Right ventricle myocardium inferior (tissue), 1 donor: ENCODE measurements around the gene NCKAP1. TPM values are rescaled to one million over a fixed set of nuclear protein-coding genes. Genes with fewer than 3 reads are reported as not detected.
"Not testable (repeated sequence)": the region's sequence is repeated elsewhere in the genome, so short reads cannot be mapped to it uniquely, and the experiment has no call there.

Experiments used
- ATAC-seq: fragments of 200-7000 bp; cut with Tn5 transposase; one replicate; pipeline ENCODE4 v1.9.1; 2020; ENCODE audit warnings: mild to moderate bottlenecking, moderate library complexity
- DNase-seq: peaks from one replicate; pipeline ENCODE4 v3.0.0; 2021; ENCODE audit errors: missing footprints
- intact Hi-C: fragments of 100-400 bp; cut with DNase I; formaldehyde crosslinking; loops from one replicate; pipeline ENCODE4 v1.11.0; 2022
- long read RNA-seq: library from polyadenylated mRNA; unstranded; transcript quantifications from one replicate; pipeline ENCODE4 v2.0.0, GENCODE V29; 2021
- total RNA-seq: library from RNA; stranded (reverse); fragmentation: NEBNext Ultra II Directional; extraction: Animal tissue kit (Norgen Biotek cat#: 25700); gene quantifications from one replicate; pipeline ENCODE4 v1.2.1, GENCODE V29; 2021
- donor health status: DM: no; HTN: yes; CAD: no; lungs with severe emphysema.

NCKAP1 gene
- 135 TPM for total RNA-seq
- long read RNA-seq, full-length matches to known transcripts: 34 of 84 reads
- long read RNA-seq, partial matches to known transcripts: 10 of 84 reads
- long read RNA-seq, other reads (novel, unspliced or antisense): 40 of 84 reads

- ATAC-seq: peak; percentile 97
- intact Hi-C loops: loop anchor here (2.0 to 5.0 kb wide), 3 partner anchors 36 to 86 kb away; partner anchors contain the start of genes DUSP19 and NUP35
- DNase-seq: peak; percentile 94
Observed at GRCh38 chr2:183038341-183039300, at the start of gene NCKAP1. Gene NCKAP1, minus strand, starts transcription at chr2:183038457. Its CDS starts 358 bp downstream, at chr2:183038099.

GRCh38 chr2:183081911-183082310 is 43.7 kb upstream of the NCKAP1 start:
- no peak for DNase-seq
- no peak for ATAC-seq
- intact Hi-C loops: no loop called here

DNA sequence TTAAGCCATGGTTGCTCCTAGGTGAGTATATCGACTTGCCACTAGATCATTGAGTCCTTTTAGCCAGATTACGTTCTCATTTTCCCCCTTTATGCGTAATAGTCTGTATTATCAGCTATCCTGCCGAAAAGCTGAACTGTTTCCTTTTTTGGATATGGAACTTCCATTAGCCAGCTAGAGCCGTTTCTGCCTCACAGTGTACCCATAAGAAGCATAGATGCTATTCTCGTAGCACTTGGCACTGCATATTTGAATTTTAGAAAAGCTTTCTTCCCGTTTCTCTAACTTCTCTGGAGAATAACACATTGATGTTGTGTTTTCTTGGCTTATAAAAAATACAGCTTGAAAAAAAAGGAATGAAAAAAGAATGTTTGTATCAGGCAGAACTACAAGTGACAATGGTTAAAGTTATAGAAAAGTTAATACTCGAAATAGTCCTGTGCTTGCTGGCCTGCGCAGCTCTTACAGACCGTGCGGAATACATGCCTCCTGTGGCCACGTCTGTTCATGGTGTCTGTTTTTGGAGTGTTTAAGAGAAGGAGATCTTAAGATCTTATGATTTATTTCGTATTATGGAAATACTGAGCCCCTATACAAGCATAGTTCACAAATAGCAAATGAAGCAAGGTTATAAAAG is 41.0 kb upstream of the NCKAP1 start:
- DNase-seq (no peak), ATAC-seq (peak; percentile 69)
- intact Hi-C loops: loop anchor here (2.0 kb wide), 2 partner anchors 40 to 46 kb away; partner anchors contain the start of genes NCKAP1 and NUP35

DNA sequence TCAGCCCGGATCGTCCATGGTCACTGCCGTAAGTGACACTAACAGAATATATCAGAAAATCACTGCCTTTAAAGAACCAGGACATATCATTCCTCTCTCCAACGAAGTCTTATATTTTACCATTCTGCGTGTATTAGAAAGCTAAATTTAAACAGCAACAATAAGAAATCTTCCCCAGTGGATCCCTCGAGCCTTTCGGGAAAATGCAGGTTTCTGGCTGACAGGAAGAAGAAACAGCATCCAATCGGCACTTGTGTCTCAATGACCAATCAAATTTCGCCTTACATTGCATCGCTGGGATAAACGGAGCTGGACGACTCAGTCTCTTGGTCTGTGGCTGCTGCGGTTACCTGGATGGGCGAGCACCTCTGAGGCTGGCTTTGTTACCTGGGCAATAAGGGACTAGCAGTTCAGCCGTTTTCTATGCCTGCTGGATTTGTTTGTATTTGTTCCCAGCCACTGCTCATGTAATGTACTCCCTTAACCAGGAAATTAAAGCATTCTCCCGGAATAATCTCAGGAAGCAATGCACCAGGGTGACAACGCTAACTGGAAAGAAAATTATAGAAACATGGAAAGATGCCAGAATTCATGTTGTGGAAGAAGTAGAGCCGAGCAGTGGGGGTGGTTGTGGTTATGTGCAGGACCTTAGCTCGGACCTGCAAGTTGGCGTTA is 40.3 kb upstream of the NCKAP1 start, which contains the start of gene DUSP19:
DUSP19 (plus strand) TSS at position 284 of the 675 bp plus-strand sequence; CDS start at position 471, 187 bp downstream.
- ATAC-seq: peak; percentile 94
- intact Hi-C loops: loop anchor here (2.0 kb wide), 2 partner anchors 40 to 46 kb away; partner anchors contain the start of genes NCKAP1 and NUP35
- no peak for DNase-seq

GRCh38 chr2:183078163-183078463 is 39.9 kb upstream of the NCKAP1 start:
- DNase-seq: no peak
- peak; percentile 74 for ATAC-seq

GRCh38 chr2:183072177-183072576 is 33.9 kb upstream of the NCKAP1 start:
- DNase-seq (no peak), ATAC-seq (no peak)
- intact Hi-C loops: no loop called here

More at GRCh38 chr2:183078163-183078463, 39.9 kb upstream of the NCKAP1 start:
- intact Hi-C loops: loop anchor here (2.0 kb wide), 2 partner anchors 39 to 47 kb away; partner anchors contain the start of genes NCKAP1 and NUP35

- DNase-seq (peak; percentile 68), ATAC-seq (no peak)
- intact Hi-C loops: no loop called here
Observed at GRCh38 chr2:183070942-183071844, 32.9 kb upstream of the NCKAP1 start.

DNA sequence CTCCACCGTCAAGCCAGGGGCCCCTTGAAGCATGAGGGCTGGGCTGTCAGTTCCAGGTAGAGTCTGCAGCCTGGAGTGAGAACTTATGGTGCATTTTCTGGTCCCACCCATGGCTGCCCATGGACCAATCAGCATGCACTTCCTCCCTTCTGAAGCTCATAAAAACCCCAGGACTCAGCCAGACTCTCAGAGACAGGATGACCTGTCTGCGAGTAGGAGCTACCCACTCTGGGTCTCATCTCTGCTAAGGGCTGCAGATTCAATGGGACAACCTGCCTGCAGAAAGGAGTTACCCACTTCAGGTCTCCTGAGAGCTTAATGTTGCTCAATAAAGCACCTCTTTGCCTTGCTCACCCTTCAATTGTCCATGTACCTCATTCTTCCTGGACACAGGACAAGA is 30.9 kb upstream of the NCKAP1 start:
- intact Hi-C loops: no loop called here
- DNase-seq (no peak), ATAC-seq (no peak)

DNA sequence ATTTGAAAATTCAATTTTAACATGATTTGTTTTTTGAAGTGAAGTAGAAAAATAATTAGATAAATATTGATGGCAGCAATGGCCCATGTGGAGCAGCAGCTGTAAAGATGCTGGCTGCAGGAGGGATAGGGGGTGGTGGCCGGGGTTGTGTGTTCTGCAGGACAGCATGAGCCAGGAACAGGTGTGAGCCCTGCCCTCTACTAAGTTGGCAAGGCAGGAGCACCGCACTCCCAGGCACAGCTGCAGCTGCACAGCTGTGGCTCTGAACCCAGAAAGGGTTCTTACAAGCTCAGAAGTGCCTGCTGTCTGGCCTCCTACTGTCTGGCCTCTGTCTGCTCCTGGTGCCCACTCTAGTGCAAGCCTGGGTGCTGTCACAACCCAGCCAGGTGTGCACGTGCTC is 30.3 kb upstream of the NCKAP1 start:
- no peak for ATAC-seq
- intact Hi-C loops: no loop called here

DNA sequence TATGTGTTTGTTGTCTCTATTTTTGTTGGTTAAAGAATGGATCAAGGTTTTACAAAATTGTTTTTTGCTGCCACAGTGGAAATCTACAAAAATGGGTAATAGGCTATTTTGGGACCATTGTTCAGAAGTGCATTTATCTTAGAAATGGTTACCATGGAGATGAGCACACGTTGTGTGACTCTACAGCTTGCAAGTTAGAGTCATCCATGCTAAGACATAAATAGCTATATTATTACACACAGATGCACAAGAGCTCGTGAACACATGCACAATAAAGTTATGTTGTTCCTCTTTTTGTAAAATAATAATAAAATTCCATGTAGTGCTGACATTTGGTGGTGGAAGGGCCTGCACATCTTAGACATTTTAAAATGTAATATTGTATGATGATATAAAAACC is 24.8 kb upstream of the NCKAP1 start:
- ATAC-seq (no peak), DNase-seq (no peak)
- intact Hi-C loops: no loop called here

More for the DNA sequence above, 30.3 kb upstream of the NCKAP1 start:
- no peak for DNase-seq

- intact Hi-C loops: no loop called here
- ATAC-seq (no peak), DNase-seq (no peak)
Observed at GRCh38 chr2:183060571-183061231, 22.4 kb upstream of the NCKAP1 start.

DNA sequence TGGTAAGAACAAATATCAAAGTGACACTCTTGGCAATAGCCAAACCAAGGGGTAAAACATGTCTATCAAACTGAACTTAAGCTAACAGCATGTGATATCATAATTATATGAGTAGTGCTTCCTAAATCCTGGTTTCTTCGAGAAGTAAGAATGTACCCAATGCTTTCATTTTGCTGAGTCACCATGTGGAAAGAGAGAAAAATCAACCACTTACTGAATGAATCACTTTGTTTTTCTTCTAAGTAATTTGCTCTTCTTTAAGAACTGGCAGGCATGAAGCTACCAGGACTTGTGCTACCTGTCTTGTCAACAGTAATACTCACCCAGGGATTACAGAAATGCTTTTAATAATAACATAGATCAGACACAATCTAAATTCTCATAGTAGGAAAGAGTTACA is 21.3 kb upstream of the NCKAP1 start:
- DNase-seq (no peak), ATAC-seq (no peak)
- intact Hi-C loops: no loop called here

DNA sequence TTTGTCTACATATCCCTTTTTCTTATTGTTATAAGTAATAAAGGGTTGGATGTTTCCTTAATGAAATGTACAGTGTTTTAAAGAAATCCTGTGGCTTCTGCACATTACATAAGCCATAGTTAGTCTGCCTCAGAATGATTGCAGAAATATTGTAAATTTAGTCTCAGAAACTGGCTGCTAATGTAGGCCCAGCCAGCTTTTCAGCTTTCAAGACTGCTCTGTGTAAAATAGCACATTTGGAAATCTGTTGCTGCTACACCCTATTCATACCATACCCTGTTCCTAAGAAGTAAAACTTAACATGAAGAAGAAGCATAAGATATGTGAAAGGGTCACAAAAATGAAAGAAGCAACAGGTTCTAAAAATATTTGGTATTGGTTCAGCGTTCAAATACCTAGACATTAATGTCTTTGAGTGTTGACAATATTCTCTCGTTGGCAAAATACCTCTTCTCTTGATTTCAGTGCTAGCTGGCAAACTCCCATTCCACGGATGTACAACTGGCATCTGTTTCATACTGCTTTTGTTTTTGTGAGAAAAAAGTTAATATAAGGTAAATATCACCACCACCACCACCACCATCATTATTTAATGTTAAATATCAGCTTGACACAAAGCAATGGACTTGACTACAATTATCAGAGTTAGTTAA is 19.2 kb upstream of the NCKAP1 start:
- ATAC-seq (no peak), DNase-seq (no peak)
- intact Hi-C loops: no loop called here

- DNase-seq: no peak
- ATAC-seq: no peak
- intact Hi-C loops: no loop called here
Observed at GRCh38 chr2:183049420-183049819, 11.2 kb upstream of the NCKAP1 start.

DNA sequence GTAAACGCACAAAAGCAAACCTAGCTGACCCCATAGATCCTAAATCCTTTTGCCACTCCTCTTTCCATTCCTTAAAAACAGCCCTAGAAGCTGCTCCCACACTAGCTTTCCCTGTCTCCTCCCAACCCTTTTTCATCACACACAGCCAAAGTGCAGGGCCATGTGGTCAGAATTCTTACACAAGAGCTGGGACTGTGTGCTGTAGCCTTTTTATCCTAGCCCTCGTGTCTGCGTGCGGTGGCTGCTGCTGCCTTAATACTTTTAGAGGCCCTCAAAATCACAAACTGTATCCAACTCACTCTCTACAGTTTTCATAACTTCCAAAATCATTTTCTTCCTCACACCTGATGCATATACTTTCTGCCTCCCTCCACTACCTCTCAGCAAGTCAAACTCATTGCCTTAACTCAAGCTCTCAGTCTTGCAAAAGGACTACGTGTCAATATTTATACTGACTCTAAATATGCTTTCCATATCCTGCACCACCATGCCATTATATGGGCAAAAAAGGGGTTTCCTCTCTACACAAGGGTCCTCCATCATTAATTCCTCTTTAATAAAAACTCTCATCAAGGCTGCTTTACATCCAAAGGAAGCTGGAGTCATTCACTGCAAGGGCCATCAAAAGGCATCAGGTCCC is 9.3 kb upstream of the NCKAP1 start:
- ATAC-seq, intact Hi-C loops: not testable (repeated sequence)

GRCh38 chr2:183043580-183043979 is 5.3 kb upstream of the NCKAP1 start:
- intact Hi-C loops, ATAC-seq, DNase-seq: not testable (repeated sequence)

More for the DNA sequence above, 9.3 kb upstream of the NCKAP1 start:
- DNase-seq: not testable (repeated sequence)
